Hepatocyte (in vitro differentiated cells): Measurements from ENCODE around the gene LINC01488.

Experiments
- EZH2phosphoT487 ChIP-seq: fragments of 200-600 bp; sonication (generic); IDR thresholded peaks from one replicate; pipeline ENCODE4 v1.6.1; 2018; ENCODE audit warnings: antibody characterized with exemption, mild to moderate bottlenecking, low read depth, moderate library complexity; ENCODE audit not compliant: unreplicated experiment, severe bottlenecking
- TF ChIP-seq, protein P1 (sequence below): fragments of 200-600 bp; sonication (generic); IDR thresholded peaks from 2 replicates; pipeline ENCODE4 v1.5.1; 2016; ENCODE audit warnings: antibody characterized with exemption, mild to moderate bottlenecking; ENCODE audit not compliant: poor library complexity

DNA sequence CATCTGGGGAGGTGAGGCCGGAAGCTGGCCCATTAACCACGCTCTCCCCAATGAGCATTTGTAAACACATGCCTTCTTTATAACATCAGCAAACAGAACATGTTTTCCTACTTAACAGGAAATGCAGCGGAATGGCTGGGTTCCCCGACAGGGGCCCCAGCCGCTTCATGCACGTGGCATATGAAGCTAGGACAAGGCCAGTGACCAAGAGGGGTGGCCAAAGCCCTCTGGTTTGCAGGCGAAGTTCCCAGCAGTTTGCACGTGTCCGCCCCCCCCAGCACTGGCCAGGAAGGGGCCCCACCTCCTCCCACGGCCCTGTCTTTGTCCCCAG, 38.7 kb upstream of the LINC01488 start:
- TF ChIP-seq, protein P1, sequence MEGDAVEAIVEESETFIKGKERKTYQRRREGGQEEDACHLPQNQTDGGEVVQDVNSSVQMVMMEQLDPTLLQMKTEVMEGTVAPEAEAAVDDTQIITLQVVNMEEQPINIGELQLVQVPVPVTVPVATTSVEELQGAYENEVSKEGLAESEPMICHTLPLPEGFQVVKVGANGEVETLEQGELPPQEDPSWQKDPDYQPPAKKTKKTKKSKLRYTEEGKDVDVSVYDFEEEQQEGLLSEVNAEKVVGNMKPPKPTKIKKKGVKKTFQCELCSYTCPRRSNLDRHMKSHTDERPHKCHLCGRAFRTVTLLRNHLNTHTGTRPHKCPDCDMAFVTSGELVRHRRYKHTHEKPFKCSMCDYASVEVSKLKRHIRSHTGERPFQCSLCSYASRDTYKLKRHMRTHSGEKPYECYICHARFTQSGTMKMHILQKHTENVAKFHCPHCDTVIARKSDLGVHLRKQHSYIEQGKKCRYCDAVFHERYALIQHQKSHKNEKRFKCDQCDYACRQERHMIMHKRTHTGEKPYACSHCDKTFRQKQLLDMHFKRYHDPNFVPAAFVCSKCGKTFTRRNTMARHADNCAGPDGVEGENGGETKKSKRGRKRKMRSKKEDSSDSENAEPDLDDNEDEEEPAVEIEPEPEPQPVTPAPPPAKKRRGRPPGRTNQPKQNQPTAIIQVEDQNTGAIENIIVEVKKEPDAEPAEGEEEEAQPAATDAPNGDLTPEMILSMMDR, result no peak
- no peak for TF ChIP-seq EZH2phosphoT487
